Activated CD4-positive, alpha-beta memory T cell treated with anti-CD3 and anti-CD28 coated beads for 36 hours (primary cell): ENCODE data around the gene MFRP. TPM values are rescaled to one million over a fixed set of nuclear protein-coding genes. Genes with fewer than 3 reads are reported as not detected.

Experiments
- CTCF ChIA-PET: fragments of 350-600 bp; sonication (Branson Sonifier 250); formaldehyde crosslinking; loops from one replicate; lab custom pipeline; 2021; ENCODE audit warnings: antibody characterized with exemption, inconsistent platforms; lab: Charles Lee
- POLR2A ChIA-PET: fragments of 350-600 bp; sonication (Branson Sonifier 250); formaldehyde crosslinking; loops from one replicate; lab custom pipeline; 2021; ENCODE audit warnings: antibody characterized with exemption; lab: Charles Lee
- DNase-seq: peaks from one replicate; pipeline ENCODE4 v3.0.0-alpha.2; 2020
- H3K27ac Mint-ChIP-seq: one replicate; pipeline ENCODE4 v1.8.0; 2021; ENCODE audit warnings: mixed read lengths
- H3K27me3 Mint-ChIP-seq: one replicate; pipeline ENCODE4 v1.8.0; 2021; ENCODE audit warnings: mixed read lengths
- H3K36me3 Mint-ChIP-seq: one replicate; pipeline ENCODE4 v1.8.0; 2021; ENCODE audit warnings: mixed read lengths
- H3K4me1 Mint-ChIP-seq: one replicate; pipeline ENCODE4 v1.8.0; 2021; ENCODE audit warnings: low read depth, mixed read lengths
- H3K4me3 Mint-ChIP-seq: one replicate; pipeline ENCODE4 v1.8.0; 2021; ENCODE audit warnings: mild to moderate bottlenecking, mixed read lengths
- H3K9me3 Mint-ChIP-seq: one replicate; pipeline ENCODE4 v1.8.0; 2021; ENCODE audit warnings: mixed read lengths
- intact Hi-C: fragments of 100-400 bp; cut with micrococcal nuclease; formaldehyde crosslinking; loops from one replicate; pipeline ENCODE4 v1.15.1; 2023
- total RNA-seq, 2 experiments: library from RNA; stranded (reverse); gene quantifications; one replicate each; pipeline ENCODE4 v1.2.3, GENCODE V29; 2021

MFRP gene
- total RNA-seq, 2 experiments from 2014 or later, result not detected

DNA sequence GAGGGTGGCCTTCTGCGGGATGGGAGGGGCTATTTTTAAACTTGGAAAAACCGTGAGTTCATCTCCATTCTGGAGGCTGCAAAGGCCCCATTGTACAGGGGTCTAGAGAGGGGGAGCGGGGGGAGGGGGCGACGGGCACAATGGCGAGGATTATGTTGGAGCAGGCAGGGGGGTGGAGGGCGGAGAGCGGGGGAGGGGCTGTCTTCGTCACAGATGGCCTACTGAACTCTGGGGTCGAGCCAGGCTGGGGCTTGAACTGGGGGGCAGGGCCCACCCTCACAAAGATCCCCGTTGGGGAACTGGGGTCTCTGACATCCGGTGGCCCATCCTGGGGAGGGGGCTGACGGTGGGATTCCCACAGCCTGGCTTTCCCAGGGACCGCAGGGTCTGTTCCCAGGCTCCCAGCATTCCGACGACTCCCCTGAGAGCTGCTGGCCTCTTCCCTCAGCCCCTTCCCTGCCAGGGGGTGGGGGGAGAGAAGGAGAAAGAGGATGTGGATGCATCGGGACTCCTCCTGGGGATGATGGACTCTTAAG, 26.2 kb downstream of the MFRP start:
- intact Hi-C loops, result loop anchor here (2.0 to 5.0 kb wide), 4 partner anchors 14 to 214 kb away; partner anchors contain the start of genes C2CD2L, NLRX1 and RNF26
- H3K9me3 Mint-ChIP-seq, result no peaks in the 10 kb centered on the region
- H3K27me3 Mint-ChIP-seq, result peaks cover 12% of the 10 kb centered on the region
- no peak overlapping the region for H3K27ac Mint-ChIP-seq
- H3K4me3 Mint-ChIP-seq, result peak overlapping the region; percentile 54
- ChIA-PET CTCF (interaction anchor here (1.0 to 9.5 kb wide), 15 partner anchors 12 to 253 kb away, joined by 3 to 139 read pairs (median 5); partner anchors contain the start of genes CBL, RNF26 and VPS11), POLR2A (interaction anchor here (1.5 kb wide), 1 partner anchor 115 kb away, joined by 4 read pairs; no protein-coding TSS in a partner anchor)
- peaks cover 30% of the 10 kb centered on the region for H3K4me1 Mint-ChIP-seq
- H3K36me3 Mint-ChIP-seq, result no peaks in the 10 kb centered on the region
- DNase-seq, result no peak

DNA sequence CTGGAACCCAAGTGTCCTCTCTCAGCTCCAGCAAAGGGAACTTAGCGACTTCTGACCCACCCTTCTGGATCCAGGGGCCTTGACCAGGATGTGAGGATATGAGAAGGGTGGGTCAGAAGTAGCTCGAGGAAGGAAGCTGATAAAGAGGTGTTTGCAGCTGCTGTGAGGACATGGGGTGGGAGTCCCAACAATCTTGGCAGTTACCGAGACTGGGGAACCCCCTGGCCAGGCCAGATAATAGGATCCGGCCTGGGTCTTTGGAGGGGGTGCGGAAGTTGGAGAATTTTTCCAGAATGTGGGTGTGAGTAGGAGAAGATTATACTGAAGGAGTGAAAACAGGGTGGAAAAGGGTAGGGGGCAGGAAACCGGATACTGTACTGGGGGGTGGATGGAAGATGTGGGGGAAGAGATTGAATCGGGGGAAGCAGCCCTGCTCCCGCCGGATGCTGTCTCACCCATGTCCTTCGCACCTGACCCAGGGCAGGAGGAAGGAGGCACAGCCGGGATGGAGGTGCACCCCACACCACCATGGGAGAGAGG, 26.7 kb downstream of the MFRP start:
- ChIA-PET CTCF (interaction anchor here (1.0 to 9.5 kb wide), 3 partner anchors 13 to 151 kb away, joined by 4 to 139 read pairs (median 6); partner anchors contain the start of gene NLRX1), POLR2A (no interaction called here)
- intact Hi-C loops, result loop anchor here (2.0 to 5.0 kb wide), 5 partner anchors 15 to 213 kb away; partner anchors contain the start of genes C2CD2L, NLRX1 and RNF26
- Mint-ChIP-seq H3K4me1 (peaks cover 32% of the 10 kb centered on the region), H3K4me3 (peak overlapping the region; percentile 54), H3K36me3 (no peaks in the 10 kb centered on the region), H3K9me3 (no peaks in the 10 kb centered on the region), H3K27me3 (peaks cover 12% of the 10 kb centered on the region), H3K27ac (no peak overlapping the region)
- no peak for DNase-seq

DNA sequence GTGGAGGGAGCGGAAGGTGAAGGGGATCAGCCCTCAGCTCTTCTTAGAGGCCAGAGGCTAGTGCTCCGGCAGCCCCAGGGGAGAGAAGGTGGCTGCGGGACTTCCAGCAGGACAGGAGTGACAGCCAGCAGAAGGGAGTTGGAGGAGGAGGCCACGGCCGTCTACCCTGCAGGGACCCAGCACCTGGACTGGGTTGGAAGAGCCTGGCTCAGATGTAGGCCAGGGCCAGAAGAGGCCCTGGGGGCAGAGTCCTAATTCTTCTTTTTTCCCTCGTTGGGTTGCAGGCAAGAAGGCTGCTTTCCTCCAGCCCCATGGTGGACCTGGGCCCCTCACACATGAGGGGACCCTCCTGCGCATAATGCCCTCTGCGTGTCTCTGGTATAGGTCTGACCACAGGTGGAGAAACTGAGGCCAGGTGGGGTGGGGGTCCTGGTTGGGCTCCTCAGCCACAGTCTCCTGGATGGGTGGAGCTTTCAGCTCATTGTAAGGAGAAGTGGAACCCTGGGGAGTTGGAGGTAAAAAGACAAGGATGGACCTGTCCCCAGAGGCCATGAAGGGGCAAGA, 27.3 kb downstream of the MFRP start:
- H3K36me3 Mint-ChIP-seq, result no peaks in the 10 kb centered on the region
- POLR2A ChIA-PET, result interaction anchor here (0.9 kb wide), 1 partner anchor 11 kb away, joined by 4 read pairs; no protein-coding TSS in a partner anchor
- no peaks in the 10 kb centered on the region for H3K9me3 Mint-ChIP-seq
- CTCF ChIA-PET, result interaction anchor here (1.0 to 9.5 kb wide), 4 partner anchors 12 to 150 kb away, joined by 3 to 139 read pairs (median 5); partner anchors contain the start of genes NLRX1 and USP2
- H3K27ac Mint-ChIP-seq, result peak overlapping the region; percentile 49
- peak overlapping the region; percentile 27 for H3K4me3 Mint-ChIP-seq
- peaks cover 32% of the 10 kb centered on the region for H3K4me1 Mint-ChIP-seq
- peaks cover 13% of the 10 kb centered on the region for H3K27me3 Mint-ChIP-seq
- intact Hi-C loops, result loop anchor here (5.0 kb wide), 1 partner anchor 37 kb away; no protein-coding TSS in a partner anchor
- DNase-seq, result no peak

DNA sequence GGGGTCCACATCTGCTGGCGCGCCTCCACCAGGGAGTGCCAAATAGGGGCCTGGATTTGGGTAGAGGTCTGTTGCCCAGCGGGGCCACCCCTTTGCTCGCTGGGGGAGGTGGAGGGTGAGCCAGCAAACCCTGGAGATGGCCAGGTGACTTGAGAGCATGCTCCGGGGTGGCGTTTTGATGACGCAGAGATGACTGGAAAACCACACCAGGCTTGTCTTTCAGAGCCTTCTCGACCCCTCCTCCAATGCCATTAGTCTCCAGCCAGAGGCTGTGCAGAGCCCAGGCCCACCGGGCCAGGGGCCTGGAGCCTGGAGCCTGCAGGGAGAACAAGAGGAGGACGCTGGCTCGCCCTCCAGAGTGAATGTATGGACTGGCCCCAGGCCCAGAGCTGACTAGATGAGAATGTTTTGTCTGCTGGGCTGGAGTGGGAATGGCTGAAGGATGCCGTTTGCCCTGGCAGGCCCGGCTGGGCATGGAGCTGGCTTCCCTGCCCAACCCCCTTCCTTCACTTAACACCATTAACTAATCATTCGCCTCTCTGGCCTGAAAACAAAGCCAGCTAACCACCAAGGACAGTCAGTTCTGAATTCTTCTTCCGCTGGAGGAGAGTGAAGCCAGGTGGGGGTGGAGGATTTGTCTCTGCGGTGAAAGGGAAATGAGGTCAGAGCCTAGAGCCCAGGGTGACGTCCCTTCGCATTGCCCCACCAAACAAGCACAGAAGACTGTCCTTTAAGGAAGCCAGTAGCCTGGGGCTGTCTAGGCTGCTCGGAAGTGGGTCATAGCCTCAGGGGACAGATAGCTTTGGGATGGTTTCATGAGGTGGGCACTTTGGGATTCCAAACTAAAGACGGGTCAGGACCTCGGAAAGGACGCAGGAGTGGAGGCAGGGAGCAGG, 28.0 kb downstream of the MFRP start:
- H3K4me3 Mint-ChIP-seq, result peak overlapping the region; percentile 27
- DNase-seq, result peak; percentile 73

DNA sequence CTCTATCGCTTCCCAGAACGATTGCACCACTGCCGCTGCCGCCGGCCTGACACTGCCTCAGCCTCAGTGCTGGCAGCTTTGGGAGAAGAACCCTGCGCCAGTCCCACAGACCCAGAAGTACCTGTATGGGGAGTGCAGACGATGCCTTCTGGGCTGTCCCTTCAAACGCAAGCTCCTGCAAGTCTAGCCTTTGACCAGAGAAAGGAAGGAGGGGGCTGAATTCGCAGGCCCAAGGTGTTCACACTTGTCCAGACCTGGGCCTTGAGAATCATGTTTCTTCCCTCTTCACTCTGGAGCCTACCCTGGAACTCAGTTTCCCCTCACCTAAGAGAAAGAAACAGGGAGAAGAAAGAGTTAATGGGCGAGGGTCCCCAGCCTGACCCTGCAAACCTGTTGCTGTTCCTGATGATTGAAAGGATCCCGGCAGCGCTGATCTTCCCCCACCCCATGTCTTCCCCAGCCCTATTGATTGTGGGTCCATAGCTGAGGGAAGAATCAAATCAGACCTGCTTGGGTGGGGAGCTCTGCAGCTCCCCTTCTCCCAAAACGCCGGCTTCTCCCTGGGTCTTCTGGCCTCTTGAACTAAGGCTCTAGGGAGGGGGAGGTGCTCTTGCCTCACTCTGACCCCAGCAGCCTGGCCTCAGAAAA, 28.8 kb downstream of the MFRP start:
- H3K4me3 Mint-ChIP-seq, result no peak overlapping the region
- intact Hi-C loops, result loop anchor here (5.0 kb wide), 1 partner anchor 35 kb away; no protein-coding TSS in a partner anchor
- H3K27ac Mint-ChIP-seq, result no peak overlapping the region
- ChIA-PET POLR2A (no interaction called here), CTCF (interaction anchor here (1.2 to 9.5 kb wide), 3 partner anchors 21 to 112 kb away, joined by 3 to 139 read pairs (median 16); partner anchors contain the start of genes CBL and USP2)
- peaks cover 15% of the 10 kb centered on the region for H3K27me3 Mint-ChIP-seq
- H3K36me3 Mint-ChIP-seq, result no peaks in the 10 kb centered on the region
- peaks cover 28% of the 10 kb centered on the region for H3K4me1 Mint-ChIP-seq
- no peak for DNase-seq
- no peaks in the 10 kb centered on the region for H3K9me3 Mint-ChIP-seq

More for the DNA sequence above, 28.0 kb downstream of the MFRP start:
- Mint-ChIP-seq H3K27ac (peak overlapping the region; percentile 49), H3K36me3 (no peaks in the 10 kb centered on the region), H3K9me3 (no peaks in the 10 kb centered on the region), H3K4me1 (peaks cover 29% of the 10 kb centered on the region), H3K27me3 (peaks cover 15% of the 10 kb centered on the region)
- ChIA-PET POLR2A (interaction anchor here (0.9 kb wide), 1 partner anchor 10 kb away, joined by 4 read pairs; no protein-coding TSS in a partner anchor), CTCF (interaction anchor here (1.2 to 9.5 kb wide), 4 partner anchors 11 to 113 kb away, joined by 3 to 139 read pairs (median 11); partner anchors contain the start of genes CBL and USP2)
- intact Hi-C loops, result loop anchor here (5.0 kb wide), 1 partner anchor 36 kb away; no protein-coding TSS in a partner anchor

DNA sequence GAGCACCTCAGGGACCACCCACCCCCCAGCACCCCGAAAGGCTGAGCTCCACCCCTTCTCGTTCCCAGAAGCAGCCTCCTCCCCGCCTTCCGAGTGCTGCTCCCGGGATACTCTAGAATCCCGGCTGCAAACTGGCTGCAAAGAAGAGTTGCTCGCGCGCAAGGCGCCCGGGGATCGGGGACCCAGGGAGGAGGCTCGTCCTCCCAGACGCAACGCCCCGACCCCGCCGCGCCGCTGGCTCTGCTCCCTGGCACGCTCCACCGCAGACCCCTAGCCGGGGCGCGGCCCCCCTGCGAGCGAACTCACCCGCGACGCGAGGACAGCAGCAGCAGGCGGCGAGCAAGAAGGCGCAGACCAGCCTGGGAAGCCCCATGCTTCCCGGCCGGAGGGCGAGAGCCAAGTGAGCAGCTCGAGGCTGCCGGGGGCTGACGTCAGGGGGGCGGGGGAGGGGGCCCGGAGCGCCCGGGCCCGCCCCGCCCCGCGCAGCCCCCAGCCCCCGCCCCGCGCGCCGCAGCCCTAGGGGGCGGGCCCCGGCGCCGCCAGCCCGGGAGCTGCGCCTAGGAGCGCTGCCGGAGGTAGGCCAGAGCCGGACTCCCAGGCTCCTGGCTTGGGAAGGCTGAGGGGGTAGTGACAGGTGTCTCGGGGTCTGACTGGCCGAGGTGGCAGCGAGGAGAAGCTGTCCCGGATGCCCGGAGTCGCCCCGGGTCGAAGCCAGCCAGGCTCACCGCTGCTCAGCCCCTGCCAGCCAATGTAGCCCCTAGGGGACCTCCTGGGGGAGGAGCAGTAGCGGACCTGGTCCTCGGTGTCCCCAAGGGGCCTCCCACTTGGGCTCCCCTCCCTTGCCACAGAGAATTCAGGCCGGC, 29.5 kb downstream of the MFRP start, which contains the start of gene MCAM:
TSS of gene MCAM (minus strand) at position 402 of the 863 bp plus-strand sequence. CDS start at position 373, 29 bp downstream.
- Mint-ChIP-seq H3K27ac (no peak within 1 kb of the TSS), H3K36me3 (no peaks in the 10 kb centered on the region), H3K9me3 (no peaks in the 10 kb centered on the region), H3K27me3 (peaks cover 15% of the 10 kb centered on the region), H3K4me3 (peak within 1 kb of the TSS; percentile 72), H3K4me1 (peaks cover 25% of the 10 kb centered on the region)
- ChIA-PET POLR2A (no interaction called here), CTCF (interaction anchor here (1.5 to 9.5 kb wide), 4 partner anchors 9 to 111 kb away, joined by 4 to 139 read pairs (median 11); partner anchors contain the start of gene CBL)
- intact Hi-C loops, result loop anchor here (5.0 kb wide), 1 partner anchor 35 kb away; no protein-coding TSS in a partner anchor
- peak; percentile 21 for DNase-seq

DNA sequence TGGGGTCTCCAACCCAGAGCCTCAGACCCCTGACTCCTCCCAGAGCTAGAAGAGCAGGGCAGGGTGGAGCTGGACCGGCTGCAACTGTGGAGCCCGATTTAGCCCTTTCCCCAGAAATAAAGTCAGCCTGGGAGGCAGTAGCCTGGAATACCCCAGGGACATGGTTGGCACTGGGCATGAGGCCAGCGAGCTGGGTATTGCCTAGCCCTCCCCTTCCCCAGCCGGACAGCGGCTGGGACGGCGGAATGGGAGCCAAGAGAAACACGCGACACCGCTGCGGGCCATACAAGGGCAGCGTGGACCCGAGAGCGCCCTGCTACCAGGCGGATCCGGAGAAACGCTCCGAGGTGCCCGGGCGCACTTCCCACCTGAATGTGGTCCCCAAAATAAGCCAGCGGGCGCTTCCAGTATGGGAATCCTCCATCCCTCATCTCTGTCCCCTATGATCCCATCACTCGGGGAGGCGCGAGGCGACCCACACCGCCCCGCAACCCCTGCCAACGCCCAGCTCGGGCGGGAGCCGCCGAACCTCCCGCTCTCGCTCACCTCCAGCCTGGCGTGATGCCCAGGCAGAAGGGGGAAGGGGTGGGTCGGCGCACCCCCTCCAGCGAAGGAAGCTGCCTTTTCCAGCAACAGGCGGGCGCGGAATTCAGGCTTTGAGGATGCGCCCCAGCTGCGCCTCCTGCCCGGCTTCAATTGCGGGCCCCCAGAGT, 30.3 kb downstream of the MFRP start:
- POLR2A ChIA-PET, result interaction anchor here (1.6 kb wide), 1 partner anchor 10 kb away, joined by 5 read pairs; no protein-coding TSS in a partner anchor
- no peak overlapping the region for H3K27ac Mint-ChIP-seq
- H3K27me3 Mint-ChIP-seq, result peaks cover 15% of the 10 kb centered on the region
- H3K9me3 Mint-ChIP-seq, result no peaks in the 10 kb centered on the region
- DNase-seq, result peak; percentile 15
- peaks cover 20% of the 10 kb centered on the region for H3K4me1 Mint-ChIP-seq
- CTCF ChIA-PET, result interaction anchor here (1.0 to 4.8 kb wide), 9 partner anchors 7 to 110 kb away, joined by 3 to 19 read pairs (median 5); partner anchors contain the start of gene CBL
- intact Hi-C loops, result loop anchor here (5.0 kb wide), 1 partner anchor 34 kb away; no protein-coding TSS in a partner anchor
- H3K4me3 Mint-ChIP-seq, result peak overlapping the region; percentile 72
- no peaks in the 10 kb centered on the region for H3K36me3 Mint-ChIP-seq

DNA sequence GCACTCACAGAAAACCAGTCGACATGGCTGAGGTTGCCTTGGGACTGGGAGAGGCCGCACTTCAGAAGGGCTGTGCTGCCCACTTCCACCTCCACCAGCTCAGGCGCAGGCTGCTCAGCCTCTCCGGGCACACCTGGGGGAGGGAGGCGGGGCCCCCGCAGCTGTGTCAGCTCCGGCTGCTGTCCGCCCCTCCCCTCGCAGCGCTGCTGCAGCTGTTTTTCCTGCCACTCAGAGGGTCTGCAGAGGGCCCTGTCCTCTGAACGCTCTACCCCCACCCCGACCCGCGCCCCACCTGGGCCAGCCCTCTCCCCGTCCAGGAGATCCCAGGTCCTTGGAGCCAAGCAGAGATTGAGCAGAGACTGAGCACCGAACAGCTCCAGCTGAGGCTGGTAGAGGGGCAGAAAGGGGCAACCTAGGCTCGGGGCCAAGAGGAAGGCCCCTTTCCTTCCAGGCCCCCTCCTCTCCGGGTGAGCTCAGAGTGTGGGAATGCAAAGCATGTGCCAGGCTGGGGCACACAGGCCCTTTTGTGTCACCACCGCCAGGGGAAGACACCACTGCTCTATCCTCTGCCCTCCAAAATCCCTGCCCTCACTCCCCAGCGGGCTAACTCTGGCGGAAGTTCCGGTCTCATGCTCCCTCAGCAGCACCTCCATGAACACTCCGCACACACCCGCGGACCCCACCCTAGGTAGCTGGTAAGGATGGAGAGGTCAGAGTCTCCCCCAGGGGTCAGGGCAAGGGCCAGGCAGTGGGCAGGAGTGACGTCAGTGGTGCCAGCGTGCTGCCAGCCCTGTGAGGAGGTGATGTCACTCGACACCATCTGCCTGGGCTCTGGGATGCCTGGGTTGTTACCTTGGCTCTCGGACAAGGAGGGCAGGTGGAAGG, 31.1 kb downstream of the MFRP start:
- H3K27ac Mint-ChIP-seq, result no peak overlapping the region
- peaks cover 20% of the 10 kb centered on the region for H3K4me1 Mint-ChIP-seq
- H3K27me3 Mint-ChIP-seq, result peaks cover 15% of the 10 kb centered on the region
- ChIA-PET CTCF (interaction anchor here (1.0 to 4.8 kb wide), 10 partner anchors 8 to 110 kb away, joined by 3 to 19 read pairs (median 6); partner anchors contain the start of gene CBL), POLR2A (interaction anchor here (1.6 kb wide), 1 partner anchor 9 kb away, joined by 5 read pairs; no protein-coding TSS in a partner anchor)
- no peaks in the 10 kb centered on the region for H3K36me3 Mint-ChIP-seq
- intact Hi-C loops, result loop anchor here (1.0 to 5.0 kb wide), 2 partner anchors 9 to 33 kb away; no protein-coding TSS in a partner anchor
- peak overlapping the region; percentile 72 for H3K4me3 Mint-ChIP-seq
- no peaks in the 10 kb centered on the region for H3K9me3 Mint-ChIP-seq
- peak; percentile 66 for DNase-seq
